Liver (tissue), 9 donors: Measurements from ENCODE around the gene AGPAT3. TPM values are rescaled to one million over a fixed set of nuclear protein-coding genes. Genes with fewer than 3 reads are reported as not detected.

Experiments used
- DNase-seq: peaks from one replicate; pipeline ENCODE4 v3.0.0-alpha.2; 2017; ENCODE audit warnings: low spot score
- H3K27ac ChIP-seq, 2 donors: one replicate each; pipeline ENCODE4 v1.7.0; 2013; ENCODE audit warnings: inconsistent platforms in 2 of 2, low read length in 2 of 2, control low read depth in 1 of 2, low read depth in 1 of 2, mild to moderate bottlenecking in 1 of 2
- H3K27me3 ChIP-seq, 4 donors: one replicate each; pipeline versions ENCODE4 v1.6.1 to v1.7.0; 2013; ENCODE audit warnings: low read length in 3 of 4, inconsistent platforms in 1 of 4, mild to moderate bottlenecking in 1 of 4, moderate library complexity in 1 of 4; ENCODE audit not compliant: control insufficient read depth in 4 of 4, insufficient read depth in 4 of 4
- H3K36me3 ChIP-seq, 4 donors: one replicate each; pipeline versions ENCODE4 v1.6.1 to v1.7.0; 2013; ENCODE audit warnings: low read length in 3 of 4, mild to moderate bottlenecking in 3 of 4, low read depth in 1 of 4, moderate library complexity in 1 of 4; ENCODE audit not compliant: control insufficient read depth in 4 of 4, insufficient read depth in 3 of 4
- H3K4me1 ChIP-seq, 4 donors: one replicate each; pipeline versions ENCODE4 v1.6.1 to v1.7.0; 2013; ENCODE audit warnings: low read length in 3 of 4, mild to moderate bottlenecking in 3 of 4, moderate library complexity in 1 of 4; ENCODE audit not compliant: control insufficient read depth in 4 of 4, insufficient read depth in 4 of 4
- H3K4me3 ChIP-seq, 3 donors: one replicate each; pipeline versions ENCODE4 v1.6.1 to v1.7.0; 2013; ENCODE audit warnings: low read length in 3 of 3, control low read depth in 1 of 3, low read depth in 1 of 3, mild to moderate bottlenecking in 1 of 3
- H3K9ac ChIP-seq, 2 donors: one replicate each; pipeline ENCODE4 v1.7.0; 2013; ENCODE audit warnings: low read length in 2 of 2, mild to moderate bottlenecking in 2 of 2, moderate library complexity in 2 of 2, control low read depth in 1 of 2, low read depth in 1 of 2
- H3K9me3 ChIP-seq, 4 donors: one replicate each; pipeline versions ENCODE4 v1.6.1 to v1.7.0; 2013; ENCODE audit warnings: low read length in 3 of 4; ENCODE audit not compliant: control insufficient read depth in 4 of 4
- EGR1 ChIP-seq, 2 donors: IDR thresholded peaks; 2 replicates each; pipeline ENCODE4 v1.6.1; 2016 to 2018; ENCODE audit warnings: antibody characterized with exemption in 2 of 2, low read depth in 2 of 2
- FOXA1 ChIP-seq: IDR thresholded peaks from 2 replicates; pipeline ENCODE4 v1.6.1; 2016; ENCODE audit warnings: antibody characterized with exemption
- FOXA2 ChIP-seq: IDR thresholded peaks from 2 replicates; pipeline ENCODE4 v1.6.1; 2016; ENCODE audit warnings: antibody characterized with exemption
- GABPA ChIP-seq, 2 donors: IDR thresholded peaks in 1 of 2; conservative IDR thresholded peaks in 1 of 2; 2 replicates each; pipeline ENCODE4 v1.6.1; 2016; ENCODE audit warnings: antibody characterized with exemption in 2 of 2, mild to moderate bottlenecking in 1 of 2, moderate library complexity in 1 of 2
- HNF4A ChIP-seq, 2 donors: conservative IDR thresholded peaks; 2 replicates each; pipeline ENCODE4 v1.6.1; 2016; ENCODE audit warnings: antibody characterized with exemption in 2 of 2, mild to moderate bottlenecking in 2 of 2
- HNF4G ChIP-seq: IDR thresholded peaks from 2 replicates; pipeline ENCODE4 v1.6.1; 2016; ENCODE audit warnings: antibody characterized with exemption
- JUND ChIP-seq, 2 donors: IDR thresholded peaks; 2 replicates each; pipeline ENCODE4 v1.6.1; 2016; ENCODE audit warnings: antibody characterized with exemption in 2 of 2
- NR2F2 ChIP-seq: IDR thresholded peaks from 2 replicates; pipeline ENCODE4 v1.6.1; 2016; ENCODE audit warnings: antibody characterized with exemption
- RAD21 ChIP-seq, 2 donors: IDR thresholded peaks; 2 replicates each; pipeline ENCODE4 v1.6.1; 2016; ENCODE audit warnings: antibody characterized with exemption in 2 of 2, mild to moderate bottlenecking in 2 of 2
- RXRA ChIP-seq, 2 donors: IDR thresholded peaks; 2 replicates each; pipeline ENCODE4 v1.6.1; 2017 to 2018; ENCODE audit warnings: antibody characterized with exemption in 2 of 2, mild to moderate bottlenecking in 1 of 2
- SP1 ChIP-seq: IDR thresholded peaks from 2 replicates; pipeline ENCODE4 v1.6.1; 2018; ENCODE audit warnings: antibody characterized with exemption, mild to moderate bottlenecking
- TAF1 ChIP-seq: conservative IDR thresholded peaks from 2 replicates; pipeline ENCODE4 v1.6.1; 2016; ENCODE audit warnings: antibody characterized with exemption, mild to moderate bottlenecking
- YY1 ChIP-seq: IDR thresholded peaks from 2 replicates; pipeline ENCODE4 v1.6.1; 2016; ENCODE audit warnings: antibody characterized with exemption, mild to moderate bottlenecking
- WGBS: extraction: QIAGEN DNeasy Blood & Tissue Kit; methylation state at CpG from one replicate; pipeline ENCODE4 v1.1.7; 2013; 5-methylcytosine and 5-hydroxymethylcytosine counted together
- polyA plus RNA-seq, 2 donors: library from polyadenylated mRNA; stranded (reverse) in 1 of 2; unstranded in 1 of 2; fragments of 200-250 nt in 1 of 2; fragments of >200 nt in 1 of 2; fragmentation: Nextera tagmentation in 1 of 2; extraction: Ambion mirVana in 1 of 2; gene quantifications; one replicate each; pipeline versions ENCODE4 v1.2.1 to v1.2.3, GENCODE V29; 2013 to 2015
- total RNA-seq, 2 donors: library from RNA; depleted of rRNA; stranded (reverse); fragments of >200 nt; gene quantifications; one replicate each; pipeline ENCODE4 v1.2.3, GENCODE V29; 2014
- TF ChIP-seq, protein P1 (sequence below): IDR thresholded peaks from 2 replicates; pipeline ENCODE4 v1.6.1; 2016; ENCODE audit warnings: antibody characterized with exemption
- TF ChIP-seq, protein P2 (sequence below): fragments of 150-350 bp; IDR thresholded peaks from 2 replicates; pipeline ENCODE4 v1.5.1; 2017; ENCODE audit warnings: improper control_type of control experiment, low read depth, low read length; ENCODE audit not compliant: missing input control
- TF ChIP-seq, protein P3 (sequence below): IDR thresholded peaks from 2 replicates; pipeline ENCODE4 v1.6.1; 2016; ENCODE audit warnings: antibody characterized with exemption
- TF ChIP-seq, protein P4 (sequence below): IDR thresholded peaks from 2 replicates; pipeline ENCODE4 v1.6.1; 2016; ENCODE audit warnings: antibody characterized with exemption
- TF ChIP-seq, protein P5 (sequence below): IDR thresholded peaks from 2 replicates; pipeline ENCODE4 v1.6.1; 2016; ENCODE audit warnings: antibody characterized with exemption, mild to moderate bottlenecking
- donor health status: healthy.
- donor health status: healthy.
- donor health status: healthy.
- donor health status: healthy.
- donor health status: healthy.

The AGPAT3 gene
- total and polyA plus RNA-seq, 4 donors, result 32.3 to 148 (median 59.8) TPM

DNA sequence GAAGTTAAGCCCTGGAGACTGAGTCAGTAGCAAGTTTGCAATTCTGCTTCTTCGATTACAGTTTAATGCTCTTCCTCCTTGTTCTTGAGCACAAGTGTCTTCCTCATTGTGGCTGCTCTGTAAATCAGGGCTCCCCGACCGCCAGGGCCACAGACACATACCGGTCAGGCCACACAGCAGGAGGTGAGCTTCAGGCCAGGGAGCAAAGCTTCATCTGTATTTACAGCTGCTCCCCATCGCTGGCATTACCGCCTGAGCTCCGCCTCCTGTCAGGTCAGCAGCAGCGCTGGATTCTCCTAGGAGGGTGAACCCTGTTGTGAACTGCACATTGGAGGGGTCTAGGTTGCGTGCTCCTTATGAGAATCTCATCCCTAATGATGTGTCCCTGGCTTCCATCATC is 145.4 kb downstream of the AGPAT3 start:
- Histone ChIP-seq H3K36me3 (no peaks in the 10 kb centered on the region), H3K27me3 (no peaks in the 10 kb centered on the region), H3K9ac (no peak overlapping the region), H3K27ac (no peak overlapping the region), H3K4me1 (peaks cover 3 to 35% (median 26%) of the 10 kb centered on the region in 4 donors), H3K4me3 (no peak overlapping the region), H3K9me3 (no peaks in the 10 kb centered on the region)
- no peak for DNase-seq
- no peak for TF ChIP-seq SP1
- no peak for TF ChIP-seq TAF1
- TF ChIP-seq, protein P1, sequence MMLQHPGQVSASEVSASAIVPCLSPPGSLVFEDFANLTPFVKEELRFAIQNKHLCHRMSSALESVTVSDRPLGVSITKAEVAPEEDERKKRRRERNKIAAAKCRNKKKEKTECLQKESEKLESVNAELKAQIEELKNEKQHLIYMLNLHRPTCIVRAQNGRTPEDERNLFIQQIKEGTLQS, result no peak
- TF ChIP-seq, protein P2, sequence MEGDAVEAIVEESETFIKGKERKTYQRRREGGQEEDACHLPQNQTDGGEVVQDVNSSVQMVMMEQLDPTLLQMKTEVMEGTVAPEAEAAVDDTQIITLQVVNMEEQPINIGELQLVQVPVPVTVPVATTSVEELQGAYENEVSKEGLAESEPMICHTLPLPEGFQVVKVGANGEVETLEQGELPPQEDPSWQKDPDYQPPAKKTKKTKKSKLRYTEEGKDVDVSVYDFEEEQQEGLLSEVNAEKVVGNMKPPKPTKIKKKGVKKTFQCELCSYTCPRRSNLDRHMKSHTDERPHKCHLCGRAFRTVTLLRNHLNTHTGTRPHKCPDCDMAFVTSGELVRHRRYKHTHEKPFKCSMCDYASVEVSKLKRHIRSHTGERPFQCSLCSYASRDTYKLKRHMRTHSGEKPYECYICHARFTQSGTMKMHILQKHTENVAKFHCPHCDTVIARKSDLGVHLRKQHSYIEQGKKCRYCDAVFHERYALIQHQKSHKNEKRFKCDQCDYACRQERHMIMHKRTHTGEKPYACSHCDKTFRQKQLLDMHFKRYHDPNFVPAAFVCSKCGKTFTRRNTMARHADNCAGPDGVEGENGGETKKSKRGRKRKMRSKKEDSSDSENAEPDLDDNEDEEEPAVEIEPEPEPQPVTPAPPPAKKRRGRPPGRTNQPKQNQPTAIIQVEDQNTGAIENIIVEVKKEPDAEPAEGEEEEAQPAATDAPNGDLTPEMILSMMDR, result no peak
- no peak for TF ChIP-seq GABPA (IDR thresholded peaks at IDR 0.05 in 1 of 2, conservative IDR thresholded peaks at IDR 0.05 in 1 of 2)
- no peak for TF ChIP-seq NR2F2
- no peak for TF ChIP-seq JUND (IDR thresholded peaks at IDR 0.05)
- TF ChIP-seq, protein P3, sequence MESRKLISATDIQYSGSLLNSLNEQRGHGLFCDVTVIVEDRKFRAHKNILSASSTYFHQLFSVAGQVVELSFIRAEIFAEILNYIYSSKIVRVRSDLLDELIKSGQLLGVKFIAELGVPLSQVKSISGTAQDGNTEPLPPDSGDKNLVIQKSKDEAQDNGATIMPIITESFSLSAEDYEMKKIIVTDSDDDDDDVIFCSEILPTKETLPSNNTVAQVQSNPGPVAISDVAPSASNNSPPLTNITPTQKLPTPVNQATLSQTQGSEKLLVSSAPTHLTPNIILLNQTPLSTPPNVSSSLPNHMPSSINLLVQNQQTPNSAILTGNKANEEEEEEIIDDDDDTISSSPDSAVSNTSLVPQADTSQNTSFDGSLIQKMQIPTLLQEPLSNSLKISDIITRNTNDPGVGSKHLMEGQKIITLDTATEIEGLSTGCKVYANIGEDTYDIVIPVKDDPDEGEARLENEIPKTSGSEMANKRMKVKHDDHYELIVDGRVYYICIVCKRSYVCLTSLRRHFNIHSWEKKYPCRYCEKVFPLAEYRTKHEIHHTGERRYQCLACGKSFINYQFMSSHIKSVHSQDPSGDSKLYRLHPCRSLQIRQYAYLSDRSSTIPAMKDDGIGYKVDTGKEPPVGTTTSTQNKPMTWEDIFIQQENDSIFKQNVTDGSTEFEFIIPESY, result no peak
- TF ChIP-seq, protein P4, sequence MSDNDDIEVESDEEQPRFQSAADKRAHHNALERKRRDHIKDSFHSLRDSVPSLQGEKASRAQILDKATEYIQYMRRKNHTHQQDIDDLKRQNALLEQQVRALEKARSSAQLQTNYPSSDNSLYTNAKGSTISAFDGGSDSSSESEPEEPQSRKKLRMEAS, result no peak
- TF ChIP-seq HNF4A (conservative IDR thresholded peaks at IDR 0.05), result no peak
- TF ChIP-seq HNF4G, result no peak
- TF ChIP-seq RXRA (IDR thresholded peaks at IDR 0.05), result no peak
- TF ChIP-seq FOXA1, result no peak
- TF ChIP-seq, protein P5, sequence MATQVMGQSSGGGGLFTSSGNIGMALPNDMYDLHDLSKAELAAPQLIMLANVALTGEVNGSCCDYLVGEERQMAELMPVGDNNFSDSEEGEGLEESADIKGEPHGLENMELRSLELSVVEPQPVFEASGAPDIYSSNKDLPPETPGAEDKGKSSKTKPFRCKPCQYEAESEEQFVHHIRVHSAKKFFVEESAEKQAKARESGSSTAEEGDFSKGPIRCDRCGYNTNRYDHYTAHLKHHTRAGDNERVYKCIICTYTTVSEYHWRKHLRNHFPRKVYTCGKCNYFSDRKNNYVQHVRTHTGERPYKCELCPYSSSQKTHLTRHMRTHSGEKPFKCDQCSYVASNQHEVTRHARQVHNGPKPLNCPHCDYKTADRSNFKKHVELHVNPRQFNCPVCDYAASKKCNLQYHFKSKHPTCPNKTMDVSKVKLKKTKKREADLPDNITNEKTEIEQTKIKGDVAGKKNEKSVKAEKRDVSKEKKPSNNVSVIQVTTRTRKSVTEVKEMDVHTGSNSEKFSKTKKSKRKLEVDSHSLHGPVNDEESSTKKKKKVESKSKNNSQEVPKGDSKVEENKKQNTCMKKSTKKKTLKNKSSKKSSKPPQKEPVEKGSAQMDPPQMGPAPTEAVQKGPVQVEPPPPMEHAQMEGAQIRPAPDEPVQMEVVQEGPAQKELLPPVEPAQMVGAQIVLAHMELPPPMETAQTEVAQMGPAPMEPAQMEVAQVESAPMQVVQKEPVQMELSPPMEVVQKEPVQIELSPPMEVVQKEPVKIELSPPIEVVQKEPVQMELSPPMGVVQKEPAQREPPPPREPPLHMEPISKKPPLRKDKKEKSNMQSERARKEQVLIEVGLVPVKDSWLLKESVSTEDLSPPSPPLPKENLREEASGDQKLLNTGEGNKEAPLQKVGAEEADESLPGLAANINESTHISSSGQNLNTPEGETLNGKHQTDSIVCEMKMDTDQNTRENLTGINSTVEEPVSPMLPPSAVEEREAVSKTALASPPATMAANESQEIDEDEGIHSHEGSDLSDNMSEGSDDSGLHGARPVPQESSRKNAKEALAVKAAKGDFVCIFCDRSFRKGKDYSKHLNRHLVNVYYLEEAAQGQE, result no peak
- TF ChIP-seq FOXA2, result no peak
- no peak for TF ChIP-seq EGR1 (IDR thresholded peaks at IDR 0.05; ENCODE audit: low read depth in 2 of 2)
- 69% methylated on average over 9 of the region's 9 CpGs for WGBS

DNA sequence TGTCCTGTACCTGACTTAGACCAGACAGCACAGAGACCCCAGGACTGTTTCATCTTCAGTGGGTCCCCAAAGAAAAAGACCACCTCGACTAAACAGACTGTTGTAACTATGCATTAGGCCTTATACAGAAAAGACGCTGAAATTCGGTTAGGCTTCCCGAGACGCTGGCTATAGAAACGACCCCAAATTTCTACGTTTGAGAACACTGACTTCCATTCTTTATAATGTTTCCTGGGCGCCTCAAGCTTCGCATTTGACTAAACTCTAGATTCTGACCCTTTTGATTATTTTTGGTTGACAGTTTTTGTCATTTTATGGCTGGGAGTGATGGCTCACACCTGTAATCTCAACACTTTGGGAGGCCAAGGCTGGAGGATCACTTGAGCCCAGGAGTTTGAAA is 146.1 kb downstream of the AGPAT3 start:
- Histone ChIP-seq H3K9me3 (no peaks in the 10 kb centered on the region), H3K4me3 (peak overlapping the region in 2 of 3 donors; percentile 85 to 100), H3K27me3 (no peaks in the 10 kb centered on the region), H3K9ac (peak overlapping the region in 1 of 2 donors; percentile 69), H3K4me1 (peaks cover 8 to 35% (median 30%) of the 10 kb centered on the region in 4 donors), H3K27ac (no peak overlapping the region), H3K36me3 (no peaks in the 10 kb centered on the region)
- no peak for DNase-seq
- 87% methylated on average over 9 of the region's 9 CpGs for WGBS
- TF ChIP-seq, protein P5, result no peak
- no peak for TF ChIP-seq TAF1
- no peak for TF ChIP-seq NR2F2
- TF ChIP-seq GABPA (IDR thresholded peaks at IDR 0.05 in 1 of 2, conservative IDR thresholded peaks at IDR 0.05 in 1 of 2), result no peak
- TF ChIP-seq YY1, result no peak
- no peak for TF ChIP-seq EGR1 (IDR thresholded peaks at IDR 0.05; ENCODE audit: low read depth in 2 of 2)
- TF ChIP-seq, protein P3, result no peak
- TF ChIP-seq RXRA (IDR thresholded peaks at IDR 0.05), result no peak
- no peak for TF ChIP-seq HNF4A (conservative IDR thresholded peaks at IDR 0.05)
- TF ChIP-seq RAD21 (IDR thresholded peaks at IDR 0.05), result no peak
- TF ChIP-seq, protein P1, result no peak
- TF ChIP-seq FOXA2, result no peak
